Measurements from ENCODE around the gene NANOS1.
"Not testable (repeated sequence)": the region's sequence is repeated elsewhere in the genome, so short reads cannot be mapped to it uniquely, and the experiment has no call there.

The NANOS1 gene

GRCh38 chr10:119007211-119007574 is 22.3 kb upstream of the NANOS1 start:
- DNase-seq (ENCODE audit: low spot score): no peak

GRCh38 chr10:119020627-119020946 is 8.9 kb upstream of the NANOS1 start:
- no peak for DNase-seq (ENCODE audit: low spot score)

GRCh38 chr10:119022846-119023552 is 6.5 kb upstream of the NANOS1 start:
- peak; percentile 90 for DNase-seq (ENCODE audit: low spot score)

GRCh38 chr10:119023553-119023868 is 6.0 kb upstream of the NANOS1 start:
- DNase-seq (ENCODE audit: low spot score): no peak

DNA sequence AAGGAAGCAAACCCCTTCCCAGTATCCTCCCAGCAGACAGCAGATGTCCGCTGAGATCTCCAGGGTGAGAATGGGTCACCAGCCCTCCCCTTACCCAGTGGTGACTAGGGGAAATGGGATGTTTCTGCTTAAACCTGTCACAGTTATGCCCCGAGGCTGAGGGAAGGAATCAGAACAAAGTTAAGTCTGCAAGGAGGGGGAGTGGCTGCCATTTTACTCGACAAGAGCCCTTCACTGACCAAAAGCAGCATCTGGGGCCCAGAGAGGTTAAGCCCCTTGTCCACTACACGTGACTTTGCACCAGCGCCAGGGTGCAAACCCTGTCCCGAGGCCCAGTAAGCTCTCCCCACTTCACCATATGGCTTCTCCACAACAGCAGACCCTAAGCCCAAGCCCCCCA is 4.6 kb upstream of the NANOS1 start:
- no peak for DNase-seq (ENCODE audit: low spot score)

DNA sequence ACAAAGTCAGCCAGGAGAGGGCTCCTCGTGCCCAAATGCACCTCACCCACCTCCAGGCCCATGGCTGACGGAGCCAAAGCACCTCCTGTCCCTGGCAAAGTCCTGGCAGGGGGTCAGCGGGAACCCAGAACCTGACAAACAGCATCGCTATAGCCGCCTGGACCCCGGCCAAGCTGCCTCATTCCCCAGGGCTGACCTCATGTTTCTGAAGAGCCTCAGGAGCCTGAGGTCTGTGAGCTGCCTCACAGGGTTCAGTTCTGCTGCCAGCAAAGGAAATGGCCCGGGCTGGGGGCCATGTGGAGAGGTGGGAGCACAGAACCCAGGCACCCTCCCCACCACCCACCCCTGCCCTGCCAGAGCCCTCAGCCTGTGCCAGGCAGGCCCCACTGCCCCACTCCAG is 4.2 kb upstream of the NANOS1 start:
- peak; percentile 78 for DNase-seq (ENCODE audit: low spot score)

DNA sequence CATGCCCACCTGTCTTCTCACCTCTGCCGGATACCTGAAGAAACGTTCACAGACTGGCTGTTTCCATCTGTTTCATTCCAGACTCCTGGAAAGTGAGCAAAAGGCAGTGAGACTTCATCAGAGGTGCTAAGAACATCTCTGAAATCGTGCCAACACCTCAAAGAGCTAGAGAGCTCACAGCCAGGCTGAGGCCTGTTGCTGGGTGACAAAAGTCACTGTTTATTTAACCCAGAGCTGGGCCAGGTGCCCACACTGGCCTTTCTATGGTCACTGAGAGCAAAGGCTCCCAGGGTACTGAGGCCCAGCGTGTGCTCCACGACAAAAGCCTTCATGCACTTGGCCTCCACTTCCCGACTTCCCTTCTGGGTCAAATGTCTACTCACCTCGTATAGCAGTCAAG is 3.7 kb upstream of the NANOS1 start:
- DNase-seq (ENCODE audit: low spot score): no peak

DNA sequence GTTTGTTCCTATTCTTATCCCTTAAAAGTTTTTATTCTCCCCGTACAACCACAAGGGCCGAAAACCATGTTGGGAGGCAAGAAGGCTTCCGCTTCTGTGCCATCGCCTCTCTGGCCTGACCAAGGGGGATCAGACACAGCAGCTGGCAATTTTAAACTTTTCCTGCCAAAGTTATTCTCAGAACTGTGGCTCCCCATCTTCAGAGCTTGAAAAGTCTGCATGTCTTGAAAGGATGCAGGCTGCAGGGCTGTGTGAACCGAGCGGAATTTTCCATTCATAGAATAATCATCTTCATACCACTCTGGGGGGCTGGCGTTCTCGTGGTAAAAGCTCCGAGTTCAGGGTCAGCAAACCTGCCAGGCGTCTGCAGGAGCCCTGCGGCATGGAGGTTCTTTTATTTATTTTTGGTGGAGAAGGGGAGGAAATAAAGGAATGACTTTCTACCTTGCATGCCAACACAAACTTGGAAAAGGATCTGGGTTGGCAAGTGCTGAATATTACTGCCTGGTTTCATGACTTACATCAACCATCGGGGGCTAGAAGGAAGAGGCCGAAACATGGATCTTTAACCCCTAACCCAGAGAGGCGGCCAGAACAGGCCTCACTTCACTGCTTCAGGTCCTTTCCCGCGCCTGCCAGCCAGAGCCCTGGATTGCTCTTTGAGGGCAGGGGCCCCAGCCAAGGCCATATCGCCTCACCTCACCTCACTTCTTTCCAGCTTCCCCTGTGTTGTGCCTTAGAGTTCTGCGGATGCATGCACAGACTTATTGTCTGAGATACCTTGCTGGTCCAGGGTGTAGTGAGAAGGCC is 3.0 kb upstream of the NANOS1 start:
- no peak for DNase-seq (ENCODE audit: low spot score)

- DNase-seq (ENCODE audit: low spot score): not testable (repeated sequence)
Observed at GRCh38 chr10:119028445-119028899, 1.0 kb upstream of the NANOS1 start.

- DNase-seq (ENCODE audit: low spot score): peak; percentile 91
Observed at GRCh38 chr10:119028900-119029612, 458 bp upstream of the NANOS1 start.

- DNase-seq (ENCODE audit: low spot score): peak; percentile 10
Observed at GRCh38 chr10:119030421-119031250, 1.1 kb downstream of the NANOS1 start.

DNA sequence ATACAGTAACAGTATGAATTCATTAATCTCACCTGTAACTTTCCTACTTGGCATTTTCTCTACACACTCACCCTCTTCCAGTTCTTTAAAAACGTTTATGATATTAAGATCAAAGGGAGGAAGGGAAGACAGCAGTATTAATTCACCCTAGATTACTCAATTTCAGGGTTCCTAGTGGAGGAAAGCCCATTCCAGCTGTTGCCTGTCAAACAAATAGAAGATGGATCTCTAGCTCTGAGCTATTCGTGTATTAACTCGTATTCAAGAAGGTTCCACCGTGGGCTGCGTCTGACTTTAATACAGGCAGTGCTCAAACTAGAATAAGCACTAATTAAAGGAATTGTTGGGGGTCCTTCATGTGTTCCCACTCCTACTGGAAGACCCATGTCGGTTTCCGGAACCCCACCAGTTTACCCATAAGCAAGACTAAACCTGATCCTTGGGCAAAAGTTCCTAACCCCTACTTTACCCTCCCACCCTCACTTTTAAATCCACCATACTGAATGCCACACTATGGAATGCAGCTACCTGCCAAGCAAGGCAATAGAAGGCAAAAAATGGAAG is 2.1 kb downstream of the NANOS1 start:
- no peak for DNase-seq (ENCODE audit: low spot score)

GRCh38 chr10:119039161-119039560 is 9.6 kb downstream of the NANOS1 start:
- no peak for DNase-seq (ENCODE audit: low spot score)

DNA sequence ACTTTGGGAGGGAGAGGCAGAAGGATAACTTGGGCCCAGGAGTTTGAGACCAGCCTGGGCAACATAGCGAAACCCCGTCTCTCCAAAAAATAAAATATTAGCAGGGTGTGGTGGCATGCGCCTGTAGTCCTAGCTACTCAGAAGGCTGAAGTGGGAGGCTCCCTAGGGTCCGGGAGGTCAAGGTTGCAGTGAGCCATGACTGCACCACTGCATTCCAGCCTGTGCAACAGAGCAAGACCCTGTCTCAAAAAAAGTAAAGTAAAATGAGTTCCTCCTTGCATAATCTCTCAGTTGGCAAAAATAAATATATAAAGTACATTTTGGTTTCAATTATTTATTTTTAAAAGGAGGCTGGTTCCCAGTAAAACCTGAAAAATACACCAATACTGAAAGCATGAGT is 11.8 kb downstream of the NANOS1 start:
- DNase-seq (ENCODE audit: low spot score): no peak

- DNase-seq (ENCODE audit: low spot score): no peak
Observed at GRCh38 chr10:119042169-119042568, 12.7 kb downstream of the NANOS1 start.

- no peak for DNase-seq (ENCODE audit: low spot score)
Observed at GRCh38 chr10:119045561-119045960, 16.0 kb downstream of the NANOS1 start.

GRCh38 chr10:119049361-119049760 is 19.8 kb downstream of the NANOS1 start:
- DNase-seq (ENCODE audit: low spot score): no peak

DNA sequence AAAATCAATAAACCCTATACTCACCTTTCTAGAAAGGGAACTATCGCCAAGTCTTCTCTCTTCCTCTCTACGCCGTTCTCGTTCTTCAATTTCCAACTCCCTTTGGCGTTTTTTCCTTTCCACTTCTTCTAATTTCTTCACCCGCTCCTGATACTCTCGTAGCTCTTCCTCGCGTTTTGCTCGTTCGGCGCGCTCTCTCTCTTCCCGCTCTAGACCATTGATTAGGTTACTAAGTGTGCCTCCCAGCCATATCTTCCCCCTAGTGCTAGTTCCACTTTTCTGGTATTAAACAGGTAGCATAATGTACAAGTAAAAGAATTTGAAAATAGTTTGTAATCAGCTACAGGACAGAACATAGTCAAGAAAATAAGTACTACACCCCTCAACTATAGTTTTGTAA is 20.3 kb downstream of the NANOS1 start:
- DNase-seq (ENCODE audit: low spot score): no peak

GRCh38 chr10:119051775-119052174 is 22.3 kb downstream of the NANOS1 start:
- DNase-seq (ENCODE audit: low spot score): no peak

- DNase-seq (ENCODE audit: low spot score): no peak
Observed at GRCh38 chr10:119055472-119055871, 26.0 kb downstream of the NANOS1 start.

- no peak for DNase-seq (ENCODE audit: low spot score)
Observed at GRCh38 chr10:119058010-119058409, 28.5 kb downstream of the NANOS1 start.

DNA sequence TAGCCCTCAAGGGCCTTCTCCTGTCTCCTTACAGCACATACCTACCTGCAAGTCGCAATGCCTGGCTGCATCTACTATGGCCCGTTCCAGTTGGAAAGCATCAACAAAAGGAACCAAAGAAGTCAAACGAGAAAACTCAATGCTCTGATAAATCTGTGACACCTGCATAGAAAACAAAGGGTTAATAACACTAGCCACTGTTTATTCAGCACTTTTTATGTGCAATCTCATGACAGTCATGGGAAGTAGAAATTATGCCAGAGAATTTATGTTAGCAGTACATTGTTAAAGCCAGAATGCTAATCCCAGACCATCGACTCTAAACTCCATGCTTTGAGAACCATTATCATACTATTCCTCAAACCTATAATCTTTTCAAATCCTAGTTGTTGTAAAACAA is 30.0 kb downstream of the NANOS1 start:
- no peak for DNase-seq (ENCODE audit: low spot score)
